Common myeloid progenitor, CD34-positive (primary cell): ENCODE data around the gene ELK4.

Experiments
- CTCF ChIA-PET: fragments of 350-600 bp; sonication (Branson Sonifier 250); formaldehyde crosslinking; loops from one replicate; lab custom pipeline; 2021; ENCODE audit warnings: antibody characterized with exemption; lab: Charles Lee
- POLR2A ChIA-PET: fragments of 350-600 bp; sonication (Branson Sonifier 250); formaldehyde crosslinking; loops from one replicate; lab custom pipeline; 2021; ENCODE audit warnings: antibody characterized with exemption; lab: Charles Lee
- DNase-seq, 3 donors: peaks; one replicate each; pipeline versions ENCODE4 v3.0.0 to v3.0.0-alpha.2; 2013
- H3K27ac ChIP-seq, 2 experiments: 1 replicate in 1 of 2; 2 replicates in 1 of 2; pipeline ENCODE4 v1.7.0; 2013; ENCODE audit warnings: inconsistent platforms in 2 of 2, low read length in 2 of 2, mild to moderate bottlenecking in 2 of 2, low read depth in 1 of 2, moderate library complexity in 1 of 2; ENCODE audit not compliant: severe bottlenecking in 2 of 2, insufficient read depth in 1 of 2, poor library complexity in 1 of 2
- H3K27me3 ChIP-seq, 5 experiments: replicated peaks in 2 of 5; 1 replicate in 3 of 5; 2 replicates in 2 of 5; pipeline versions ENCODE4 v1.6.1 to v1.7.0; 2013; ENCODE audit warnings: low read length in 4 of 5, mild to moderate bottlenecking in 2 of 5, moderate library complexity in 2 of 5, inconsistent platforms in 1 of 5; ENCODE audit not compliant: insufficient read depth in 5 of 5, control insufficient read depth in 4 of 5
- H3K36me3 ChIP-seq, 4 experiments: 1 replicate in 2 of 4; 2 replicates in 2 of 4; pipeline versions ENCODE4 v1.6.1 to v1.7.0; 2013; ENCODE audit warnings: low read length in 3 of 4, control low read depth in 1 of 4, mild to moderate bottlenecking in 1 of 4; ENCODE audit not compliant: control insufficient read depth in 4 of 4, insufficient read depth in 4 of 4
- H3K4me1 ChIP-seq, 4 experiments: 1 replicate in 3 of 4; 2 replicates in 1 of 4; pipeline versions ENCODE4 v1.6.1 to v1.7.1; 2013; ENCODE audit warnings: low read length in 3 of 4, mild to moderate bottlenecking in 3 of 4, control low read depth in 1 of 4, inconsistent platforms in 1 of 4, moderate library complexity in 1 of 4; ENCODE audit not compliant: control insufficient read depth in 4 of 4, insufficient read depth in 4 of 4; ENCODE audit errors: control extremely low read depth in 1 of 4
- H3K4me3 ChIP-seq, 7 experiments: 1 replicate in 4 of 7; 2 replicates in 3 of 7; pipeline versions ENCODE4 v1.5.1 to v1.7.0; 2013; ENCODE audit warnings: mild to moderate bottlenecking in 7 of 7, low read length in 6 of 7, moderate library complexity in 6 of 7, inconsistent platforms in 2 of 7, low read depth in 2 of 7, control low read depth in 1 of 7; ENCODE audit not compliant: insufficient read depth in 4 of 7, control insufficient read depth in 1 of 7; ENCODE audit errors: extremely low read depth in 1 of 7
- H3K9me3 ChIP-seq, 5 experiments: 1 replicate in 4 of 5; 2 replicates in 1 of 5; pipeline versions ENCODE4 v1.6.1 to v1.7.1; 2013; ENCODE audit warnings: low read length in 4 of 5, mild to moderate bottlenecking in 2 of 5, inconsistent platforms in 1 of 5, low read depth in 1 of 5, moderate library complexity in 1 of 5; ENCODE audit not compliant: control insufficient read depth in 4 of 5, insufficient read depth in 2 of 5; ENCODE audit errors: control extremely low read depth in 1 of 5
- WGBS: methylation state at CpG from one replicate; pipeline ENCODE4 v1.1.5; 2013; ENCODE audit not compliant: insufficient coverage; 5-methylcytosine and 5-hydroxymethylcytosine counted together

Gene ELK4

DNA sequence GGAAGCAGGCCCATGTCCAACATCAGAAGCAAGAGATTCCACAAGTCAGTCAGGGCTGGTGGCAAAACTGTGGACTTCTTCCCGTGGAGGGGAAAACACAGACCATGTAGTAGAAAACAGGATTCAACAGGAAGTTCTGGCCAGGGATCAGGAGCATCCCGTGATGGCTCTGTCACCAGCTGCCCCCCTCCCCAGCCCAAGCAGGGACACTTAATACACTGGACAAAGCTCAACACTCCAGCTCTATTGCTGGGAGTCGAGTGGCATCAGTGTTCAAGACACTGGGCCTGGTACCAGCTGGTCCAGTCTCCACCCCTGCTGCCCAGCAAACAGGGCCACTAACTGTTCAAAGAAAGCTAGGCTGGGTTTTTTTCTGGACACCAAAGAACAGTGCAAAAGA is 44.8 kb upstream of the ELK4 start:
- H3K4me1 ChIP-seq, result peaks cover 15 to 69% (median 56%) of the 10 kb centered on the region in 4 experiments
- no peak for DNase-seq
- H3K9me3 ChIP-seq, result no peaks in the 10 kb centered on the region
- ChIA-PET CTCF (interaction anchor here (1.0 to 32.2 kb wide), 9 partner anchors 9 to 70 kb away, joined by 3 to 1013 read pairs (median 14); no protein-coding TSS in a partner anchor), POLR2A (no interaction called here)
- no peaks in the 10 kb centered on the region for H3K27me3 ChIP-seq
- H3K27ac ChIP-seq, result no peak overlapping the region
- peaks cover 2 to 14% (median 5%) of the 10 kb centered on the region in 4 experiments for H3K36me3 ChIP-seq
- H3K4me3 ChIP-seq, result peak overlapping the region in 2 of 7 experiments; percentile 17 to 51
- 94% methylated on average over 3 of the region's 3 CpGs for WGBS

- ChIA-PET POLR2A (no interaction called here), CTCF (interaction anchor here (1.2 to 32.2 kb wide), 6 partner anchors 9 to 84 kb away, joined by 3 to 1013 read pairs (median 16); no protein-coding TSS in a partner anchor)
- DNase-seq, result no peak
- peaks cover 2 to 14% (median 5%) of the 10 kb centered on the region in 4 experiments for H3K36me3 ChIP-seq
- no peaks in the 10 kb centered on the region for H3K9me3 ChIP-seq
- no peak overlapping the region for H3K27ac ChIP-seq
- no peak overlapping the region for H3K4me3 ChIP-seq
- WGBS, result 95% methylated on average over 5 of the region's 5 CpGs
- H3K27me3 ChIP-seq, result no peaks in the 10 kb centered on the region
- peaks cover 15 to 69% (median 58%) of the 10 kb centered on the region in 4 experiments for H3K4me1 ChIP-seq
Measured at GRCh38 chr1:205676002-205676401, 44.2 kb upstream of the ELK4 start.

DNA sequence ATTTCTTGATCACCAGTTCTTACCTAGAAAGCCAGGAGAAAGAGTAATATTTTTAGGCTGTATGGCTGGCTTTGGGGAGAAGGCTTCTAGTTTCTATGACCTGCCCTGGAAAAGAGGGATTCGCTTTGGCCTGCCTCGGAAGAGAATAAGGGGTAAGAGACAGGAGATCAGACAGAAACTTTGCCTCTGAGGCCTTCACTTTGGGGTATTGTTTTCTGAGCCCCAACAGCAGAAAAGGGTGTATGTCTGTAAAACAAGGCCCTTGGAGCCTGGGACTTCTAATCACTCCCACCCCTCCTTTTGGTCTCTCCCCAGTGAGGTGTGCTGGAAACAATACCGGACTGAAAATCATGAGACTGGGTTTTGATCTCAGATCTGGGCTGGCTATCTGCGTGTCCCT is 43.4 kb upstream of the ELK4 start:
- CTCF ChIA-PET, result interaction anchor here (1.2 to 32.2 kb wide), 4 partner anchors 8 to 83 kb away, joined by 3 to 1013 read pairs (median 74); no protein-coding TSS in a partner anchor

DNA sequence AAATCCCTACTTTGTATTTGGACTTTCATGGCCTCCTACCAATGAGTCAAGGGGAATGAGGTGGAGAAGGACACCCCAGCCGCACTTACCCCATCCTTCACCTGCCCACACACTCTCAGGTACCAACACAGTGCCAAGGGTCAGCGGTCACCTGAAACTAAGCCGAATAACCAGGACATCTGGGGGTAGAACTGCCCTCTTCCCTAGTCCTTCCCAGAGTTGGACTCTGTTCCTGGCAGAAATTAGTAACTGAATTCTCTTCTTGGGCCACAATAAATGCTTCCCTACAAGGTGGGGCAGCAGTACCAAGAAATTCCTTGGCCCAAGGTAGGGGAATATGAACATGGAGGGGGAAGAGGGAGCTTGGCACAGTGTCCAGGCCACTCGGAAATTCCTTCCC is 41.2 kb upstream of the ELK4 start:
- WGBS, result 90% methylated on average over 3 of the region's 4 CpGs
- CTCF ChIA-PET, result interaction anchor here (0.7 to 32.2 kb wide), 4 partner anchors 13 to 54 kb away, joined by 3 to 1013 read pairs (median 52); no protein-coding TSS in a partner anchor
- no peaks in the 10 kb centered on the region for H3K27me3 ChIP-seq

More for the DNA sequence above, 43.4 kb upstream of the ELK4 start:
- whole genome bisulfite sequencing, result 89% methylated on average over 1 of the region's 4 CpGs
- peak overlapping the region in 1 of 2 experiments; percentile 19 for H3K27ac ChIP-seq
- DNase-seq, result no peak
- H3K36me3 ChIP-seq, result peaks cover 2 to 14% (median 5%) of the 10 kb centered on the region in 4 experiments
- no peak overlapping the region for H3K4me3 ChIP-seq
- no peaks in the 10 kb centered on the region for H3K9me3 ChIP-seq
- H3K27me3 ChIP-seq, result no peaks in the 10 kb centered on the region
- peaks cover 15 to 71% (median 63%) of the 10 kb centered on the region in 4 experiments for H3K4me1 ChIP-seq
- POLR2A ChIA-PET, result no interaction called here

DNA sequence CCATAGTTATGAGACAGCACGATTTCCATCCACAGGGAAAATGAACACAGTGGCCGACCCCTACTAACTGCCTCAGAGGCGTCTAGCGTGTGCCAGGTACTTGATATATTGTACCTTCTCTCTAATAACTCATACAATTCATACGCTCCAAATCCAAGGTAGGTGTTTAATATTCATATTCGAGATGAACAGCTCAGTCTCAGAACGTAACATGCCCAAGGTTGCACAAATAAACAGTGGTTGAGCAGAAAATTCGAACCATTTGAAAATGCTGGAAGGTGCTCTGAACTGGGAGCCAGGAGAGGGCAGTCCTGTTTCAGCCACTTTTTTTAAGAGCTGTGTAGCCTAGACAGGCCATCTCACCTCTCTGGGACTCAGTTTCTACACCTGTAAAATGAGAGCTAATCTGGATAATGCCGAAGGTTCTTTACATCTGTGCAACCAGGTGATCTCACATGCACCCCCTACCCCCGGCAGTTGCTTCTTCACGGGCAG is 40.6 kb upstream of the ELK4 start:
- Histone ChIP-seq H3K9me3 (no peaks in the 10 kb centered on the region), H3K4me3 (no peak overlapping the region), H3K36me3 (peaks cover 2 to 14% (median 5%) of the 10 kb centered on the region in 4 experiments), H3K4me1 (peaks cover 9 to 75% (median 66%) of the 10 kb centered on the region in 4 experiments), H3K27ac (no peak overlapping the region), H3K27me3 (no peaks in the 10 kb centered on the region)
- POLR2A ChIA-PET, result no interaction called here
- no peak for DNase-seq
- CTCF ChIA-PET, result interaction anchor here (0.7 to 32.2 kb wide), 4 partner anchors 12 to 54 kb away, joined by 3 to 1013 read pairs (median 52); no protein-coding TSS in a partner anchor
- WGBS, result 84% methylated on average over 5 of the region's 11 CpGs

More for the DNA sequence above, 41.2 kb upstream of the ELK4 start:
- Histone ChIP-seq H3K4me3 (no peak overlapping the region), H3K36me3 (peaks cover 2 to 14% (median 5%) of the 10 kb centered on the region in 4 experiments), H3K9me3 (no peaks in the 10 kb centered on the region), H3K4me1 (peaks cover 13 to 75% (median 67%) of the 10 kb centered on the region in 4 experiments), H3K27ac (no peak overlapping the region)
- POLR2A ChIA-PET, result no interaction called here
- DNase-seq, result no peak

- 92% methylated on average over 5 of the region's 13 CpGs for WGBS
- CTCF ChIA-PET, result interaction anchor here (1.0 to 32.2 kb wide), 3 partner anchors 11 to 79 kb away, joined by 3 to 1013 read pairs (median 99); no protein-coding TSS in a partner anchor
Measured at GRCh38 chr1:205670611-205671430, 39.0 kb upstream of the ELK4 start.

More at GRCh38 chr1:205670611-205671430, 39.0 kb upstream of the ELK4 start:
- H3K4me1 ChIP-seq, result peaks cover 0 to 71% (median 63%) of the 10 kb centered on the region in 4 experiments
- no peaks in the 10 kb centered on the region for H3K9me3 ChIP-seq
- H3K27ac ChIP-seq, result peak overlapping the region in 1 of 2 experiments; percentile 5
- no peak overlapping the region for H3K4me3 ChIP-seq
- H3K36me3 ChIP-seq, result peaks cover 2 to 14% (median 5%) of the 10 kb centered on the region in 4 experiments
- POLR2A ChIA-PET, result interaction anchor here (0.5 to 1.3 kb wide), 2 partner anchors 22 to 30 kb away, joined by 4 read pairs; no protein-coding TSS in a partner anchor
- DNase-seq, result no peak
- H3K27me3 ChIP-seq, result no peaks in the 10 kb centered on the region
